ENCODE measurements around the gene MSRB1.
A peak's percentile ranks its signal among the peaks of the same experiment; 100 is the strongest.
"Not testable (repeated sequence)": the region's sequence is repeated elsewhere in the genome, so short reads cannot be mapped to it uniquely, and the experiment has no call there.

MSRB1 gene

GRCh38 chr16:1963806-1964505 lies 21.0 kb upstream of the MSRB1 start:
- Histone ChIP-seq H3K27me3 (ENCODE audit: control insufficient read depth, insufficient read depth, low read length) (no peaks in the 10 kb centered on the region), H3K4me1 (ENCODE audit: control insufficient read depth, insufficient read depth, low read length) (peaks cover 6% of the 10 kb centered on the region), H3K9ac (ENCODE audit: low read depth, low read length) (peak overlapping the region; percentile 96), H3K36me3 (ENCODE audit: control insufficient read depth, insufficient read depth, low read length) (peaks cover 27% of the 10 kb centered on the region), H3K9me3 (ENCODE audit: control insufficient read depth, insufficient read depth, low read length) (no peaks in the 10 kb centered on the region), H3K4me3 (ENCODE audit: low read depth, low read length) (peak overlapping the region; percentile 87)

DNA sequence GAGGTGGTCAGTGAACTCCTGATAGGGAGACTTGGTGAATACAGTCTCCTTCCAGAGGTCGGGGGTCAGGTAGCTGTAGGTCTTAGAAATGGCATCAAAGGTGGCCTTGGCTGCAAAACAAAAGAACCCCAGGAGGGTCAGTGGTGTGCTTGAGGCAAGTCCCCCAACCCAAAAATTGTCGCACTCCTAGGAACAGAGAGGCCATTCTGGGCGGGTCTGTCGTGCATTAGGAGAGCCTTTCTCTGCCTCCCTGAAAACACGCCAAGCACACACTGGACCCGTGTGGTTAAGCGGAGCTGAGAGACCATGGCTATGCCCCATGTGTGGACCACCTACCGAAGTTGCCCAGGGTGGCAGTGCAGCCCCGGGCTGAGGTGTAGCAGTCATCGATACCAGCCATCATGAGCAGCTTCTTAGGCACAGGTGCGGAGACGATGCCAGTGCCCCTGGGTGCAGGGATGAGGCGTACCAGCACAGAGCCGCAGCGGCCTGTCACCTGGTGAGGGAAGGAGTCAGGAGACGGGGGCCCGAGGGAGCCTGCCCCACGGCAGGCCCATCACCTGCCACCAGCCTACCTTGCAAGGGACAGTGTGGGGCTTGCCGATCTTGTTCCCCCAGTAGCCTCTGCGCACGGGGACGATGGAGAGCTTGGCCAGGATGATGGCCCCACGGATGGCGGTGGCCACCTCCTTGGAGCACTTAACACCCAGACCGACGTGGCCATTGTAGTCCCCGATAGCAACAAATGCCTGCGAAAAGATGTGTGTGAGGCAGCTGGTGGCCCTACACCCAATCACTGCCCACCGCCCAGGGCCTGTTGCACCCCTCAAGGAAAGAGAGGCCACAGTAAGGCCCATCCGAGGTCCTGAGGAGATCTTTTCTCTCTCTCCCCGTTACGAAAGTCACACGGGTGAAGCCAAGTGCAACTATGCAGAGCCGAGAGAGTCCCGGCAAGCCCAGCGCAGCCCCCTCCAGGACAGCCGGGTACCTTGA lies 19.5 kb upstream of the MSRB1 start:
- Histone ChIP-seq H3K9ac (ENCODE audit: low read depth, low read length) (peak overlapping the region; percentile 96), H3K36me3 (ENCODE audit: control insufficient read depth, insufficient read depth, low read length) (peaks cover 27% of the 10 kb centered on the region), H3K4me3 (ENCODE audit: low read depth, low read length) (peak overlapping the region; percentile 30)
- not testable (repeated sequence) for H3K9me3 ChIP-seq (ENCODE audit: control insufficient read depth, insufficient read depth, low read length); H3K27me3 ChIP-seq (ENCODE audit: control insufficient read depth, insufficient read depth, low read length); H3K4me1 ChIP-seq (ENCODE audit: control insufficient read depth, insufficient read depth, low read length)

- Histone ChIP-seq H3K9ac (ENCODE audit: low read depth, low read length) (no peak overlapping the region), H3K36me3 (ENCODE audit: control insufficient read depth, insufficient read depth, low read length) (peaks cover 27% of the 10 kb centered on the region)
Measured at GRCh38 chr16:1961651-1962067, 18.7 kb upstream of the MSRB1 start.

DNA sequence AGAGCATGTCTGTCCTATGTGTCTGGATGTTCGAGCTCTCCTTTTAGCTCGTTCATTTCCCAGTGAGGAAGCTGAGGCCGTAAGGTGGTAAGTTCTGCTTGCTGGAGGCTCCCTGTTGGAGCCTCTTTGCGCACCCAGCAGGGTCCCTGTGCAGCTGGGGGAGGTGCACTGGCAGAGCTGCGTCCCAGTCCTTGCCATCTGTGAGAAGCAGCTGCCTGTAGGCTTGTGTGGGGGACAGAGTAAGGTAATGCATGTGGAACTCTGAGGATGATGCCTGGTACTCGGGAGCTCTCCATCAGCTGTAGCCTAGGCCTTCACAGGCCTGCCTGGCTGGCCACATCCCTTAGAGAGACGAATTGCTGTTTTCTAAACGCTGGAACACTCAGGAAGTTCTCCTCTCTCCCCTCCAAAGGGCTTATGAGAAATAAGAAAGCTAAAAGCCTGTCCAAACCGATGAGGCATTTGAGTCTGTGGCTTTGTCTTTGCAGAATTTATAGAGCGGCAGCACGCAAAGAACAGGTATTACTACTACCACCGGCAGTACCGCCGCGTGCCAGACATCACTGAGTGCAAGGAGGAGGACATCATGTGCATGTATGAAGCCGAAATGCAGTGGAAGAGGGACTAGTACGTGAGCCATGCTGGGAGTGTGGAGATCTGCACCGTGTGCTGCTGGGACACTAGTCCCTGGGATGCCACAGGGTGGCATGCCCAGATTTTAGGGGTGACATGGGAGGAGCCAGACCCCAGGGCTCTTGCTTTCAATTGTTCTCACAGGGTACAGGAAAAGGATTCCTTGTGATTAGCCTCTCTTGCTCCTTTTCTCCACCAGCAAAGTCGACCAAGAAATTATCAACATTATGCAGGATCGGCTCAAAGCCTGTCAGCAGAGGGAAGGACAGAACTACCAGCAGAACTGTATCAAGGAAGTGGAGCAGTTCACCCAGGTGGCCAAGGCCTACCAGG lies 17.9 kb upstream of the MSRB1 start:
- H3K9me3 ChIP-seq (ENCODE audit: control insufficient read depth, insufficient read depth, low read length), result no peaks in the 10 kb centered on the region
- peak overlapping the region; percentile 74 for H3K9ac ChIP-seq (ENCODE audit: low read depth, low read length)
- no peaks in the 10 kb centered on the region for H3K27me3 ChIP-seq (ENCODE audit: control insufficient read depth, insufficient read depth, low read length)
- H3K36me3 ChIP-seq (ENCODE audit: control insufficient read depth, insufficient read depth, low read length), result peaks cover 27% of the 10 kb centered on the region
- H3K4me1 ChIP-seq (ENCODE audit: control insufficient read depth, insufficient read depth, low read length), result peaks cover 6% of the 10 kb centered on the region
- peak overlapping the region; percentile 60 for H3K4me3 ChIP-seq (ENCODE audit: low read depth, low read length)

More at GRCh38 chr16:1961651-1962067, 18.7 kb upstream of the MSRB1 start:
- peaks cover 6% of the 10 kb centered on the region for H3K4me1 ChIP-seq (ENCODE audit: control insufficient read depth, insufficient read depth, low read length)
- no peaks in the 10 kb centered on the region for H3K27me3 ChIP-seq (ENCODE audit: control insufficient read depth, insufficient read depth, low read length)
- no peak overlapping the region for H3K4me3 ChIP-seq (ENCODE audit: low read depth, low read length)
- H3K9me3 ChIP-seq (ENCODE audit: control insufficient read depth, insufficient read depth, low read length), result no peaks in the 10 kb centered on the region

DNA sequence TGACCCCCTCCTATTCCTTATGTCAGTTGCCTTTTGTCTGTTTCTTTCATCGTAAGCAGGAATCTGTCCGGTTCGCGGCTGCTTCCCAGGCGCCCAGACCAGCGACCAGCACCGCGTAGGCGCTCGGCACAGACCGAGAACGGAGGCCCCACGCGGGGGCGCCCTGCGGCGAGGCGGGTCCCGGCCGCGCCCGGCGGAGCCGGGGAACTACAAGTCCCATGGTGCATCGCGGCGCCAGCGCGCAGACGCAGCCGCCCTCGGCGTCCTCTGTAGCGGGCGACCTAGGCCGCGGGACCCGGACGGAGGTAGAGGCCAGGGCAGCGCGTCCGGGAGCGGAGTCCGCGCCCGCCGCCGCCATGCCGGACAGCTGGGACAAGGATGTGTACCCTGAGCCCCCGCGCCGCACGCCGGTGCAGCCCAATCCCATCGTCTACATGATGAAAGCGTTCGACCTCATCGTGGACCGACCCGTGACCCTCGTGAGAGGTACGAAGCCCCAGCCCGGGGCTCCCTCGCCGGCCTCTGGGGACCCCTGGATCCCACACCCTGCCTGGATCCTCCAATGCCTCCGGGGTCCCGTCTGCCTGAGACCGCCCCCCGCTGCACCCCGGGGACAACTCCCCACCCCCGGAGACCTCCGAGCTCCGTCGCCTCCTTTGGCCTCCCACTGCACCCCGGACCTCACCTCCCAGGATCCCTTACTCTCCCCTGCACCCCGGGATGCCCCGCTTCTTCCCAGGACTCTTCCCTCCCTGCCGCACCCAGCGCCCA lies 16.5 kb upstream of the MSRB1 start, which contains the start of gene NDUFB10:
TSS of gene NDUFB10 (plus strand) at position 270 of the 771 bp plus-strand sequence. CDS start at position 357, 87 bp downstream.
- Histone ChIP-seq H3K27me3 (ENCODE audit: control insufficient read depth, insufficient read depth, low read length) (no peaks in the 10 kb centered on the region), H3K9me3 (ENCODE audit: control insufficient read depth, insufficient read depth, low read length) (no peaks in the 10 kb centered on the region), H3K36me3 (ENCODE audit: control insufficient read depth, insufficient read depth, low read length) (peaks cover 27% of the 10 kb centered on the region), H3K4me1 (ENCODE audit: control insufficient read depth, insufficient read depth, low read length) (peaks cover 4% of the 10 kb centered on the region), H3K4me3 (ENCODE audit: low read depth, low read length) (peak within 1 kb of the TSS; percentile 93), H3K9ac (ENCODE audit: low read depth, low read length) (peak within 1 kb of the TSS; percentile 88)

DNA sequence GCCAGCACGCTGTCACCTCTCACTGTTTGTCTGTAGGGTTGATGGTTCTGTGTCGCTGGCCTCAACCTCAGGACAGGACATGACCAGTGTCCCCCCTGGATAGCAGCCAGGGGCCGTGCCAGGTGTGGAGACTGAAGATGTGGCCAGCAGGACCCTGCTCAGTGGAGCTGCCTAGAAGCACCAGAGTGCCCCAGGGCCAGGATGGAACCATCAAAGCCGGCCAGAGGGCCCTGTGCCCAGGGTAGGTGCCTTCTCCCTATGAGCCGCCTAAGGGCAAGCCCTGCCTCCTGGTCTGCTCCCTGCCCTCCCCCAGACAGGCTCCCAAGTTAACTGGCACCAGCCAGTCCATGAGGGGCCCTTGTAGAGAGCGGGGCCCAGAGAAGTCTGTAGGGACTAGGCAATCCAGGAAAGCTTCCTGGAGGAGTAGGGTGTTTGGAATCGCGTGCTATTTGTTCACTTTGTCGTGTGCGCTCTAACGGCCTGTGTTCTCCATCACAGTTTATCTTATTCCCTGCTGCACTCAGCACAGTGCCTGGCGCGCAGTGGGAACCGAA lies 15.8 kb upstream of the MSRB1 start:
- peak overlapping the region; percentile 93 for H3K4me3 ChIP-seq (ENCODE audit: low read depth, low read length)
- peaks cover 22% of the 10 kb centered on the region for H3K36me3 ChIP-seq (ENCODE audit: control insufficient read depth, insufficient read depth, low read length)
- no peaks in the 10 kb centered on the region for H3K27me3 ChIP-seq (ENCODE audit: control insufficient read depth, insufficient read depth, low read length)
- H3K9ac ChIP-seq (ENCODE audit: low read depth, low read length), result no peak overlapping the region
- H3K4me1 ChIP-seq (ENCODE audit: control insufficient read depth, insufficient read depth, low read length), result peaks cover 4% of the 10 kb centered on the region
- H3K9me3 ChIP-seq (ENCODE audit: control insufficient read depth, insufficient read depth, low read length), result no peaks in the 10 kb centered on the region

- H3K4me3 ChIP-seq (ENCODE audit: low read depth, low read length); H3K27me3 ChIP-seq (ENCODE audit: control insufficient read depth, insufficient read depth, low read length); H3K9ac ChIP-seq (ENCODE audit: low read depth, low read length); H3K9me3 ChIP-seq (ENCODE audit: control insufficient read depth, insufficient read depth, low read length); H3K4me1 ChIP-seq (ENCODE audit: control insufficient read depth, insufficient read depth, low read length): not testable (repeated sequence)
- H3K36me3 ChIP-seq (ENCODE audit: control insufficient read depth, insufficient read depth, low read length), result peaks cover 15% of the 10 kb centered on the region
Measured at GRCh38 chr16:1958143-1958491, 15.1 kb upstream of the MSRB1 start.

DNA sequence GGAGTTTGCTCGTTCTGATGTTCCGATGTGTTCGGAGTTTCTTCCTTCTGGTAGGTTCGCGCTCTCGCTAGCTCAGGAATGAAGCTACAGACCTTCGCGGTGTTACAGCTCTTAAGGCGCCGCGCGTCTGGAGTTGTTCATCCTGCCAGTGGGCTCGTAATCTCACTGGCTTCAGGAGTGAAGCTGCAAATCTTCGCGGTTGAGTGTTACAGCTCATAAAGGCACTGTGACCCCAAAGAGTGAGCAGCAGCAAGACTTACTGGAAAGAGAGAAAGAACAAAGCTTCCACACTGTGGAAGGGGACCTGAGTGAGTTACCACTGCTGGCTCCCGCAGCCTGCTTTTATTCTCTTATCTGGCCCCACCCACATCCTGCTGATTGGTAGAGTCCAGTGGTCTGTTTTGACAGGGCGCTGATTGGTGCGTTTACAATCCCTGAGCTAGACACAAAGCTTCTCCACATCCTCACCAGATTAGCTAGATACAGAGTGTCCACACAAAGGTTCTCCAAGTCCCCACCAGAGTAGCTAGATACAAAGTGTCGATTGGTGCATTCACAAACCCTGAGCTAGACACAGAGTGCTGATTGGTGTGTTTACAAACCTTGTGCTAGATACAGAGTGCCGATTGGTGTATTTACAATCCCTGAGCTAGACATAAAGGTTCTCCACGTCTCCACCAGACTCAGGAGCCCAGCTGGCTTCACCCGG lies 14.6 kb upstream of the MSRB1 start:
- not testable (repeated sequence) for H3K4me1 ChIP-seq (ENCODE audit: control insufficient read depth, insufficient read depth, low read length); H3K9ac ChIP-seq (ENCODE audit: low read depth, low read length); H3K27me3 ChIP-seq (ENCODE audit: control insufficient read depth, insufficient read depth, low read length); H3K4me3 ChIP-seq (ENCODE audit: low read depth, low read length); H3K36me3 ChIP-seq (ENCODE audit: control insufficient read depth, insufficient read depth, low read length); H3K9me3 ChIP-seq (ENCODE audit: control insufficient read depth, insufficient read depth, low read length)

- Histone ChIP-seq H3K9ac (ENCODE audit: low read depth, low read length) (no peak overlapping the region), H3K4me3 (ENCODE audit: low read depth, low read length) (no peak overlapping the region), H3K9me3 (ENCODE audit: control insufficient read depth, insufficient read depth, low read length) (no peaks in the 10 kb centered on the region), H3K4me1 (ENCODE audit: control insufficient read depth, insufficient read depth, low read length) (peaks cover 2% of the 10 kb centered on the region), H3K27me3 (ENCODE audit: control insufficient read depth, insufficient read depth, low read length) (no peaks in the 10 kb centered on the region), H3K36me3 (ENCODE audit: control insufficient read depth, insufficient read depth, low read length) (no peaks in the 10 kb centered on the region)
Measured at GRCh38 chr16:1953734-1954133, 10.7 kb upstream of the MSRB1 start.

DNA sequence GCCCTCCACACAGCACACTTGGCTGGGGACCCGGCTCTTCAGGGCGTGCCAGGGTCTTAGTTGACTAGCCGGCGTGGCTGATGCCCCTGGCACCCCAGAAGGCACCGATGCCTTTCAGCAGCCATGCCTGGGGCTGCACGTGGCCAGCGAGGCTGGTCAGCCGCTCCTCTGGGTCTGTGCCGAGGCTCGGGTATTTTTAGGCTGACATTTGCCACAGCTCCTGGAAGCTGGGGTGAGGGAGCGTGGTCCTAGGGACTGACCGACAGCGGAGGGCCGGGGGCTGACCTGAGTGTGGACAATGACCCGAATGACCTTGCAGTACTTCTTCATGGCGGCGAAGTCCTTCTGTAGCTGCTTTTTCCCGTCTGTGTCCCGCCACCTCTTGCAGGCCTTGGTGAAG lies 7.6 kb upstream of the MSRB1 start:
- Histone ChIP-seq H3K9me3 (ENCODE audit: control insufficient read depth, insufficient read depth, low read length) (no peaks in the 10 kb centered on the region), H3K36me3 (ENCODE audit: control insufficient read depth, insufficient read depth, low read length) (no peaks in the 10 kb centered on the region), H3K4me3 (ENCODE audit: low read depth, low read length) (no peak overlapping the region), H3K9ac (ENCODE audit: low read depth, low read length) (no peak overlapping the region), H3K27me3 (ENCODE audit: control insufficient read depth, insufficient read depth, low read length) (no peaks in the 10 kb centered on the region), H3K4me1 (ENCODE audit: control insufficient read depth, insufficient read depth, low read length) (peaks cover 2% of the 10 kb centered on the region)
